GM10266 (cell line): ENCODE data around the gene LIMK1.

Experiments used
- DNase-seq: peaks from one replicate; pipeline ENCODE4 v3.0.0; 2012; ENCODE audit errors: extremely low spot score
- TF ChIP-seq, protein P1 (sequence below): IDR thresholded peaks from 2 replicates; pipeline ENCODE4 v1.5.1; 2012; ENCODE audit warnings: mild to moderate bottlenecking, low read depth; ENCODE audit not compliant: control insufficient read depth, insufficient read depth; ENCODE audit errors: missing control alignments

The LIMK1 gene

DNA sequence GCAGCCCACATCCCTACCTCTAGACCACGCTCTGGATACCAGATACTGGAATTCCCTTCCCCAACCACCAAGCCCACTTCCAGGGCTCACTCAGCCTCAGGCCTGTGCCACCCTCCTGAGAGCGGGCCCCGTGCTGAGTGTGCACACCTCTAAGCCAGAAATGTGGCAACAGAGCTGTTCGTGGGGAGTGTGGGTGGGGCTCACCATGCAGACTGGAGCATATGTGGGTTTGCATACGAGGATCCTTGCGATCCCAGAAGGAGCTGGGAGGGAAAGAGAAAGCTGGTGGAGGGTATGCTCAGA is 13.0 kb upstream of the LIMK1 start:
- DNase-seq = no peak
- TF ChIP-seq, protein P1, sequence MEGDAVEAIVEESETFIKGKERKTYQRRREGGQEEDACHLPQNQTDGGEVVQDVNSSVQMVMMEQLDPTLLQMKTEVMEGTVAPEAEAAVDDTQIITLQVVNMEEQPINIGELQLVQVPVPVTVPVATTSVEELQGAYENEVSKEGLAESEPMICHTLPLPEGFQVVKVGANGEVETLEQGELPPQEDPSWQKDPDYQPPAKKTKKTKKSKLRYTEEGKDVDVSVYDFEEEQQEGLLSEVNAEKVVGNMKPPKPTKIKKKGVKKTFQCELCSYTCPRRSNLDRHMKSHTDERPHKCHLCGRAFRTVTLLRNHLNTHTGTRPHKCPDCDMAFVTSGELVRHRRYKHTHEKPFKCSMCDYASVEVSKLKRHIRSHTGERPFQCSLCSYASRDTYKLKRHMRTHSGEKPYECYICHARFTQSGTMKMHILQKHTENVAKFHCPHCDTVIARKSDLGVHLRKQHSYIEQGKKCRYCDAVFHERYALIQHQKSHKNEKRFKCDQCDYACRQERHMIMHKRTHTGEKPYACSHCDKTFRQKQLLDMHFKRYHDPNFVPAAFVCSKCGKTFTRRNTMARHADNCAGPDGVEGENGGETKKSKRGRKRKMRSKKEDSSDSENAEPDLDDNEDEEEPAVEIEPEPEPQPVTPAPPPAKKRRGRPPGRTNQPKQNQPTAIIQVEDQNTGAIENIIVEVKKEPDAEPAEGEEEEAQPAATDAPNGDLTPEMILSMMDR = no peak

DNA sequence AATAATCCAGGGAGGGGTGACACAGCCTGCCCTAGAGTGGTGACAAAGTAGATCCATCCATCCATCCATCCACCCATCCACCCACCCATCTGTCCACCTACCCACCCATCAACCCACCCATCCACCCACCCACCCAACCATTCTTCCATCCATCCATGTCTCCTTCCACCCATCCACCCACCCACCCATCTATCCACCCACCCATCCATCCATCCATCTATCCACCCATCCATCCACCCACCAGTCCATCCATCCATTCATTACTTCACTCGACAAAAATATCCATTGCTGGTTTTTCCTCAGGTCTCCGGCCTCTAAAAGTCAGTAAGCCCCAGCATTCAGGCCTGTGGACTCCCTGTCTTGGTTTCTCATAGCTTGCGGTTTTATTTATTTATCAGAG is 12.5 kb upstream of the LIMK1 start:
- TF ChIP-seq, protein P1 = no peak
- DNase-seq = no peak

DNA sequence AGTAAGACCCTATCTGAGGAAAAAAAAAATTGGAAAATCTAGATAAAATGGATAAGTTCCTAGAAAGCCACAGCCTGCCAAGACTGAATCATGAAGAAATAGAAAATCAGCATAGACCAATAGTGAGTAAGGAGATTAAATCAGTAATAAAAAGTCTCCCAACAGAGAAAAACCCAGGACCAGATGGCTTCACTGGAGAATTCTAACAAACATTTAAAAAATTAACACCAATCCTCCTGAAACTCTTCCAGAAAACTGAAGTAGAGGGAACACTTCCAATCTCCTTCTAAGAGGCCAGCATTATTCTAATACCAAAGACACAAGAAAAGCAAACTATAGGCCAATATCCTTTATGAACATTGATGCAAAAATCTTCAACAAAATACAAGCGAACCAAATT is 8.8 kb upstream of the LIMK1 start:
- TF ChIP-seq, protein P1 = no peak
- no peak for DNase-seq

DNA sequence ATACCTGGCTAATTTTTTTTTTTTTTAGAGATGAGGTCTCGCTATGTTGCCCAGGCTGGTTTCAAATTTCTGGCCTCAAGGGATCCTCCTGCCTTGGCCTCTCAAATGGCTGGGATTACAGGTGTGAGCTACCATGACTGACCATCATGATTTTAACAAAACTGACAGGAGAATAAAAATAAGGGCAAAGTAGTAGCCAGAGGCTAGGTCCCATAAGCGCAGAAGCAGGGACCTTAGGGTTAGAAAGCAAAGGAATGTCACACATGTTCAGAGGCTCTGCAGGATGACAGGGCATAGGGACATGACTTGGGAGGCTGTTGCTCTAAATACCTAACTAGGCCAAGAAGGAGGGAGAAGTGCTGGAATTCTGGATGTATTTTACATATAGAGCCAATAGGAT is 5.1 kb upstream of the LIMK1 start:
- TF ChIP-seq, protein P1 = no peak

DNA sequence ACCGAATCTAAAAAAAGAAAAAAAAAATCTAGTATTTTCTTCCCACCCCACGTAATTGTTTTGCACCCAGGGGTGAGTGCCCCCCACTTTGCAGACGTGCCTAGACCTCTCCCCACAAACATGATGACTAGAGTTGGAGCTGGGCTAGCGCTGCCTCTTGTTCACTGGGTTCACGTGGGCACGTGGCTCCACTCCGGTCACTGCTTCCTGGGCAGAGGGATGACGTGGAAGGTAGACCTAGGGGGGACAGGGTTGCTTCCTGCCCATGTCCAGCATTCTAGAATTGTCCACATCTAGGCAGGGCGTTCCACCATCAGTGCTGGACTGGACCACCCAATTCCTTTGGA is 861 bp upstream of the LIMK1 start:
- DNase-seq = no peak
- TF ChIP-seq, protein P1 = no peak

More for the DNA sequence above, 5.1 kb upstream of the LIMK1 start:
- no peak for DNase-seq

DNA sequence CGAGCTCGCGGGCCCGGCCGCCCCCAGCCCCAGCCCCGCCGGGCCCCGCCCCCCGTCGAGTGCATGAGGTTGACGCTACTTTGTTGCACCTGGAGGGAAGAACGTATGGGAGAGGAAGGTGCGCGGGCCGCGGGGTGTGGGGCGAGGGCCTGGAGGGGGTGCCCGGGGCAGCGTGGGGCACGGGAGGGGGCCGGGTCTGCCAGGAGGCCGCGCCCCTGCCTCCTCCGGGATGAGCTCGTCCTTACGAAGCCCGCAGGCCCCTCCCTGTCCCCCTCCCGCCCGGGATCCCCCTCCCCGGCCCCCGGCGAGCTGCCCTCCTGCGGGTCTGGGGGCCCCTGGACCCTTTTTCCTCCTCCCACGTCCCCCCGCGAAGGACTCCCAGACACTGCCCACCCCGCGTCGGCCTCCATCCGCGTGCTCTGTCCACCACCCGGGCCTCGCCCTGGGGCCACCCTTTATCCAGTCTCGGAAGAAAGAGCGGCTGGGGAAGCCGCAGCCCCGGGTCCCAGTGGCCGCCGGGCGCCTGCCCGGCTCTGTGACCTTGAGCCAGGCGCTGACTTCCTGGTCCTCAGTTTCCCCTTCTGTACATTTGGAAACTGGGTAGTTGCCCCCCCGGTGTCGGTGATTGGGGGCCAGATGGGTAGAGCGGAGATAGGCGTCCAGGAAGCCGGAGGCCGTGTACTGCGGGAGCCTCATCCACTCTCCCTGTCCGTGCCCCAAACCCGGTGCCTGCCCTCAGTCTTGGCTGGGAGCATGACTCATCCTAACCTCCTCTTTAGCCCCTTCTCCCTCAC is 521 bp downstream of the LIMK1 start:
- TF ChIP-seq, protein P1 = no peak
- no peak for DNase-seq

DNA sequence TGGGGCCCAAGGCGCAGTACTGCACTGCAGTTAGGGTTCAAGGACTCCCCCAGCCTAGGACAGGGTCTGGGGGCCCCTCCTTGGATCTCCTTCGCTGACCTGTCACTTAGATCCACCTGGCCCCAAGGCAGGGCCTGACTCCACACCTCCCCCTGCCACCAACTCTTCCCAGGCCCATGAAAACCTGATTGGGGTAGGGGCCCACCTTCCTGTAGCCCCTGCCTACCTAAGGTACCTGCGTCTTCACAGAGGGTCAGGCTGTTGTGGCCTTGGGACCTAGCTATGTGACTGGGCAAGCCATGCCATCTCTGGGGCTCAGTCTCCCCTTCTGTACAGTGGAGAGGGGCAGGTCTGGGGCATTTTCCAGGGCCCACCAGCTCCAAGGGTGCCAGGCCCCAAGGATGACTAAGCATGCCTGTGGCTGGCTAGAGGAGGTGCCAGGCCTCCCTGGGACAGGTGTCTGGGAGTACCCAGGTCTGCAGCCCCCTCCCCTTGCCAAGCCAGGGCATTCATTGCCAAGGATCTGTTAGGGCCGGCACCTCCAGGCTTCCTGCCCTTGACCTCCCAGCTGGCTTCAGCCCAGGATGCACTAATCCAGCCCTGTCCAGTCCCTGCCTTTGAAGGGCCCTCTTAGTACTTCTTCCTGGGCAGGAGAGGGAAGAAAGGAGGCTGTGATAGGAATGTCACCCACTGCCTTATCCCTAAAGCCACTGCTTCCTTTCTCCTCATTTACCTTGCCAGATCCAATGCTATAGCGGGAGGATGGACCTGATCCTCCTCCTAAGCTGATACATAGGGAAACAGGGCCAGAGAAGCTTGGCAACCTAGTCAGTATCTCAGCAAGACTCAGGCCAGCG is 1.3 kb downstream of the LIMK1 start:
- TF ChIP-seq, protein P1 = no peak
- no peak for DNase-seq
